ENCODE measurements around the gene RAPGEF3.

DNA sequence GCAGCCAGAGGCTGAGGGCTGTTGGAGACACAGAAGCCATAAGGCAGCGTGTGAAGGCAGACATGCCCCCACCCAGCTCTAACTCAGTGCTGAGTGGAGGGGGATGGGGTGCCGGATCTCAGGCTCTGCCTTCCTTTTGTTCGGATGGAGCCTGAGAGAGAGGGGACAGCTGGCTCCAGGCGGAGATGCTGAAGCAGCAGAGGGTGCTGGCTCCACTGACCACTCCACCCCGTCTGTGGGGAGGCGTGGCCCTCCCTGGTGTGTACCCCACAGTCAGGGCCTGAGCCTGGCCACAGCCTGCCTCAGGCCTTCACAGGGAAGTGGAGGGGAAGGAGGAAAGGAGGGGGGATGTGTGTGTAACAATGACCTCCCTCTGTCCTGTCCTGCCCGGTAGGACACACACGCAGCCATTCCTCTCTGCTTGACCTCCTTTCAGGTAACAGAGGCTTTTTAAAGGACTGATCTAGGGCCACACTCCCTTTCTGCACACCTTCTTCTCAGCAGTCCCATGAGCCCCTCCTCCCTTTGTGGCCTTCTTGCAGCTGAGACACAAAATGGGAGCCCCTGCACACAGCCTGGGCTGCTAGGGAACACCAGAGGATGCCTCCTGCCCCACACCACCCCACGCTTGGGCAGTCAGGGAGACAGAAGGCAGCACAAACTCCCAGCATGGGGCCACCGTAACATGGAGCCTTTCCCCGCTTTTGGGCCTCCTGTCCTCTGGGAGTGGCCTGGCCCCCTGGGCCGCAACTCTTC is 23.8 kb downstream of the RAPGEF3 start:
- no peak for TF ChIP-seq EZH2 (IDR thresholded peaks at IDR 0.05)
- no peak for TF ChIP-seq POLR2AphosphoS5 (IDR thresholded peaks at IDR 0.05; ENCODE audit: borderline replicate concordance, low read depth, low read length)
- TF ChIP-seq FOXP2 (optimal IDR thresholded peaks at IDR 0.05; ENCODE audit: control extremely low read depth, extremely low read length, insufficient read depth), result no peak

All from SK-N-MC (cell line).